ENCODE data around the gene ARMH3.

- TF ChIP-seq POLR2A (IDR thresholded peaks at IDR 0.05) (no peak), POLR2AphosphoS5 (IDR thresholded peaks at IDR 0.05) (no peak), CTCF (IDR thresholded peaks at IDR 0.05) (no peak), EP300 (IDR thresholded peaks at IDR 0.05; ENCODE audit: low read depth) (no peak)
Observed at GRCh38 chr10:101859530-101859929, 196.4 kb downstream of the ARMH3 start.
